ENCODE results near the gene TSSK6.

Gene TSSK6

GRCh38 chr19:19514881-19515641 lies at the start of gene TSSK6:
Gene TSSK6 (minus strand): TSS chr19:19515548. CDS start chr19:19515427, 121 bp downstream.
- Histone ChIP-seq H3K9me3 (ENCODE audit: control insufficient read depth, low read depth, low read length) (no peaks in the 10 kb centered on the region), H3K4me1 (ENCODE audit: control insufficient read depth, low read depth, low read length) (no peaks in the 10 kb centered on the region), H3K27me3 (ENCODE audit: control insufficient read depth, insufficient read depth, low read length) (no peaks in the 10 kb centered on the region), H3K9ac (ENCODE audit: low read length) (peak within 1 kb of the TSS; percentile 83), H3K4me3 (ENCODE audit: low read length) (peak within 1 kb of the TSS; percentile 98), H3K27ac (ENCODE audit: low read length) (peak within 1 kb of the TSS; percentile 53), H3K36me3 (ENCODE audit: control insufficient read depth, low read depth, low read length) (no peaks in the 10 kb centered on the region)

GRCh38 chr19:19563348-19563848 lies 48.0 kb upstream of the TSSK6 start:
- no peaks in the 10 kb centered on the region for H3K9me3 ChIP-seq (ENCODE audit: control insufficient read depth, low read depth, low read length)
- no peak overlapping the region for H3K27ac ChIP-seq (ENCODE audit: low read length)
- H3K4me3 ChIP-seq (ENCODE audit: low read length) = no peak overlapping the region
- H3K36me3 ChIP-seq (ENCODE audit: control insufficient read depth, low read depth, low read length) = no peaks in the 10 kb centered on the region
- no peaks in the 10 kb centered on the region for H3K4me1 ChIP-seq (ENCODE audit: control insufficient read depth, low read depth, low read length)
- H3K27me3 ChIP-seq (ENCODE audit: control insufficient read depth, insufficient read depth, low read length) = no peaks in the 10 kb centered on the region
- no peak overlapping the region for H3K9ac ChIP-seq (ENCODE audit: low read length)

GRCh38 chr19:19562665-19563347 lies 47.5 kb upstream of the TSSK6 start:
- Histone ChIP-seq H3K9me3 (ENCODE audit: control insufficient read depth, low read depth, low read length) (no peaks in the 10 kb centered on the region), H3K4me3 (ENCODE audit: low read length) (no peak overlapping the region), H3K27me3 (ENCODE audit: control insufficient read depth, insufficient read depth, low read length) (no peaks in the 10 kb centered on the region), H3K9ac (ENCODE audit: low read length) (no peak overlapping the region), H3K36me3 (ENCODE audit: control insufficient read depth, low read depth, low read length) (no peaks in the 10 kb centered on the region), H3K4me1 (ENCODE audit: control insufficient read depth, low read depth, low read length) (no peaks in the 10 kb centered on the region), H3K27ac (ENCODE audit: low read length) (no peak overlapping the region)

- Histone ChIP-seq H3K27ac (ENCODE audit: low read length) (no peak overlapping the region), H3K9me3 (ENCODE audit: control insufficient read depth, low read depth, low read length) (no peaks in the 10 kb centered on the region), H3K9ac (ENCODE audit: low read length) (no peak overlapping the region), H3K4me1 (ENCODE audit: control insufficient read depth, low read depth, low read length) (no peaks in the 10 kb centered on the region), H3K4me3 (ENCODE audit: low read length) (no peak overlapping the region), H3K36me3 (ENCODE audit: control insufficient read depth, low read depth, low read length) (no peaks in the 10 kb centered on the region), H3K27me3 (ENCODE audit: control insufficient read depth, insufficient read depth, low read length) (no peaks in the 10 kb centered on the region)
Observed at GRCh38 chr19:19561946-19562664, 46.8 kb upstream of the TSSK6 start.

GRCh38 chr19:19559931-19560330 lies 44.6 kb upstream of the TSSK6 start:
- Histone ChIP-seq H3K4me1 (ENCODE audit: control insufficient read depth, low read depth, low read length) (no peaks in the 10 kb centered on the region), H3K9me3 (ENCODE audit: control insufficient read depth, low read depth, low read length) (no peaks in the 10 kb centered on the region), H3K4me3 (ENCODE audit: low read length) (no peak overlapping the region), H3K27me3 (ENCODE audit: control insufficient read depth, insufficient read depth, low read length) (no peaks in the 10 kb centered on the region), H3K36me3 (ENCODE audit: control insufficient read depth, low read depth, low read length) (no peaks in the 10 kb centered on the region), H3K27ac (ENCODE audit: low read length) (no peak overlapping the region), H3K9ac (ENCODE audit: low read length) (no peak overlapping the region)

- no peak overlapping the region for H3K4me3 ChIP-seq (ENCODE audit: low read length)
- no peaks in the 10 kb centered on the region for H3K27me3 ChIP-seq (ENCODE audit: control insufficient read depth, insufficient read depth, low read length)
- no peak overlapping the region for H3K9ac ChIP-seq (ENCODE audit: low read length)
- no peaks in the 10 kb centered on the region for H3K4me1 ChIP-seq (ENCODE audit: control insufficient read depth, low read depth, low read length)
- no peaks in the 10 kb centered on the region for H3K9me3 ChIP-seq (ENCODE audit: control insufficient read depth, low read depth, low read length)
- no peaks in the 10 kb centered on the region for H3K36me3 ChIP-seq (ENCODE audit: control insufficient read depth, low read depth, low read length)
- H3K27ac ChIP-seq (ENCODE audit: low read length) = no peak overlapping the region
Observed at GRCh38 chr19:19558636-19559035, 43.3 kb upstream of the TSSK6 start.

- Histone ChIP-seq H3K4me3 (ENCODE audit: low read length) (no peak overlapping the region), H3K9ac (ENCODE audit: low read length) (no peak overlapping the region), H3K27ac (ENCODE audit: low read length) (no peak overlapping the region), H3K4me1 (ENCODE audit: control insufficient read depth, low read depth, low read length) (no peaks in the 10 kb centered on the region), H3K27me3 (ENCODE audit: control insufficient read depth, insufficient read depth, low read length) (no peaks in the 10 kb centered on the region), H3K36me3 (ENCODE audit: control insufficient read depth, low read depth, low read length) (no peaks in the 10 kb centered on the region), H3K9me3 (ENCODE audit: control insufficient read depth, low read depth, low read length) (no peaks in the 10 kb centered on the region)
Observed at GRCh38 chr19:19558055-19558454, 42.7 kb upstream of the TSSK6 start.

GRCh38 chr19:19554074-19555023 lies 39.0 kb upstream of the TSSK6 start:
- H3K36me3 ChIP-seq (ENCODE audit: control insufficient read depth, low read depth, low read length) = no peaks in the 10 kb centered on the region
- no peaks in the 10 kb centered on the region for H3K27me3 ChIP-seq (ENCODE audit: control insufficient read depth, insufficient read depth, low read length)
- no peaks in the 10 kb centered on the region for H3K4me1 ChIP-seq (ENCODE audit: control insufficient read depth, low read depth, low read length)
- H3K27ac ChIP-seq (ENCODE audit: low read length) = no peak overlapping the region
- H3K4me3 ChIP-seq (ENCODE audit: low read length) = no peak overlapping the region
- H3K9ac ChIP-seq (ENCODE audit: low read length) = no peak overlapping the region
- H3K9me3 ChIP-seq (ENCODE audit: control insufficient read depth, low read depth, low read length) = no peaks in the 10 kb centered on the region

GRCh38 chr19:19553670-19554069 lies 38.3 kb upstream of the TSSK6 start:
- Histone ChIP-seq H3K9me3 (ENCODE audit: control insufficient read depth, low read depth, low read length) (no peaks in the 10 kb centered on the region), H3K4me1 (ENCODE audit: control insufficient read depth, low read depth, low read length) (no peaks in the 10 kb centered on the region), H3K4me3 (ENCODE audit: low read length) (no peak overlapping the region), H3K9ac (ENCODE audit: low read length) (no peak overlapping the region), H3K36me3 (ENCODE audit: control insufficient read depth, low read depth, low read length) (no peaks in the 10 kb centered on the region), H3K27me3 (ENCODE audit: control insufficient read depth, insufficient read depth, low read length) (no peaks in the 10 kb centered on the region), H3K27ac (ENCODE audit: low read length) (no peak overlapping the region)

- Histone ChIP-seq H3K27ac (ENCODE audit: low read length) (no peak overlapping the region), H3K36me3 (ENCODE audit: control insufficient read depth, low read depth, low read length) (no peaks in the 10 kb centered on the region), H3K9me3 (ENCODE audit: control insufficient read depth, low read depth, low read length) (no peaks in the 10 kb centered on the region), H3K4me3 (ENCODE audit: low read length) (no peak overlapping the region), H3K4me1 (ENCODE audit: control insufficient read depth, low read depth, low read length) (no peaks in the 10 kb centered on the region), H3K27me3 (ENCODE audit: control insufficient read depth, insufficient read depth, low read length) (no peaks in the 10 kb centered on the region), H3K9ac (ENCODE audit: low read length) (no peak overlapping the region)
Observed at GRCh38 chr19:19552798-19553197, 37.5 kb upstream of the TSSK6 start.

- Histone ChIP-seq H3K36me3 (ENCODE audit: control insufficient read depth, low read depth, low read length) (no peaks in the 10 kb centered on the region), H3K9me3 (ENCODE audit: control insufficient read depth, low read depth, low read length) (no peaks in the 10 kb centered on the region), H3K4me3 (ENCODE audit: low read length) (no peak overlapping the region), H3K9ac (ENCODE audit: low read length) (no peak overlapping the region), H3K4me1 (ENCODE audit: control insufficient read depth, low read depth, low read length) (no peaks in the 10 kb centered on the region), H3K27me3 (ENCODE audit: control insufficient read depth, insufficient read depth, low read length) (no peaks in the 10 kb centered on the region), H3K27ac (ENCODE audit: low read length) (no peak overlapping the region)
Observed at GRCh38 chr19:19551853-19552192, 36.5 kb upstream of the TSSK6 start.
